Measurements from ENCODE around the gene FBP1. TPM values are rescaled to one million over a fixed set of nuclear protein-coding genes. Genes with fewer than 3 reads are reported as not detected.

The FBP1 gene
- total and polyA plus RNA-seq, 8 donors, result 19.5 to 39.2 (median 24.1) TPM

- Histone ChIP-seq H3K36me3 (no peaks in the 10 kb centered on the region), H3K4me1 (no peaks in the 10 kb centered on the region), H3K4me3 (no peak overlapping the region), H3K9me3 (no peaks in the 10 kb centered on the region), H3K27ac (no peak overlapping the region), H3K27me3 (no peaks in the 10 kb centered on the region)
- ATAC-seq (no peak), DNase-seq (no peak), FAIRE-seq (no peak)
- TF ChIP-seq CTCF (IDR thresholded peaks at IDR 0.05), result no peak
- intact Hi-C loops (cut with DNase I), result no loop called here
- 72 to 82% methylated on average over 9 of the region's 9 CpGs for WGBS, 2 donors
Observed at GRCh38 chr9:94586814-94587213, 52.5 kb downstream of the FBP1 start.

GRCh38 chr9:94586316-94586715, 53.0 kb downstream of the FBP1 start:
- no peak for TF ChIP-seq CTCF (IDR thresholded peaks at IDR 0.05)
- DNase-seq, result no peak
- H3K4me3 ChIP-seq, result no peak overlapping the region
- no peaks in the 10 kb centered on the region for H3K4me1 ChIP-seq
- no peak overlapping the region for H3K27ac ChIP-seq
- H3K9me3 ChIP-seq, result no peaks in the 10 kb centered on the region
- H3K36me3 ChIP-seq, result no peaks in the 10 kb centered on the region
- FAIRE-seq, result no peak
- WGBS, 2 donors, result 75 to 76% methylated on average over 4 of the region's 4 CpGs
- ATAC-seq, result peak in 1 of 4 donors; percentile 27
- intact Hi-C loops (cut with DNase I), result no loop called here
- no peaks in the 10 kb centered on the region for H3K27me3 ChIP-seq

- DNase-seq, result no peak
- FAIRE-seq, result no peak
- 82 to 87% methylated on average over 6 of the region's 6 CpGs for WGBS, 2 donors
- Histone ChIP-seq H3K9me3 (no peaks in the 10 kb centered on the region), H3K36me3 (no peaks in the 10 kb centered on the region), H3K27me3 (no peaks in the 10 kb centered on the region), H3K4me1 (no peaks in the 10 kb centered on the region), H3K4me3 (no peak overlapping the region), H3K27ac (no peak overlapping the region)
- intact Hi-C loops (cut with DNase I), result no loop called here
- ATAC-seq, result no peak
- no peak for TF ChIP-seq CTCF (IDR thresholded peaks at IDR 0.05)
Observed at GRCh38 chr9:94584555-94584954, 54.8 kb downstream of the FBP1 start.

GRCh38 chr9:94581728-94582127, 57.6 kb downstream of the FBP1 start:
- 94 to 95% methylated on average over 5 of the region's 5 CpGs for WGBS, 2 donors

More at GRCh38 chr9:94581728-94582127, 57.6 kb downstream of the FBP1 start:
- H3K27ac ChIP-seq, result no peak overlapping the region
- H3K36me3 ChIP-seq, result no peaks in the 10 kb centered on the region
- no peak for ATAC-seq
- H3K9me3 ChIP-seq, result no peaks in the 10 kb centered on the region
- TF ChIP-seq CTCF (IDR thresholded peaks at IDR 0.05), result no peak
- no peak overlapping the region for H3K4me3 ChIP-seq
- FAIRE-seq, result no peak
- H3K27me3 ChIP-seq, result no peaks in the 10 kb centered on the region
- intact Hi-C loops (cut with DNase I), result no loop called here
- H3K4me1 ChIP-seq, result peaks cover 0 to 11% (median 4%) of the 10 kb centered on the region in 3 donors
- no peak for DNase-seq

All from pancreas (tissue), 10 donors.